Measurements from ENCODE around the gene GLRX. TPM values are rescaled to one million over a fixed set of nuclear protein-coding genes. Genes with fewer than 3 reads are reported as not detected.

Gene GLRX
- total and polyA plus RNA-seq, 4 experiments from 2014 or later = 73.9 to 207 (median 140) TPM

GRCh38 chr5:95830226-95830625 is 7.7 kb upstream of the GLRX start:
- peaks cover 26 to 60% (median 48%) of the 10 kb centered on the region in 4 donors for H3K4me1 Mint-ChIP-seq
- ChIA-PET POLR2A (ENCODE audit: partially characterized antibody) (interaction anchor here (0.6 kb wide), 1 partner anchor 54 kb away, joined by 4 read pairs; no protein-coding TSS in a partner anchor), CTCF (ENCODE audit: partially characterized antibody) (interaction anchor here (1.1 to 2.9 kb wide), 3 partner anchors 9 to 49 kb away, joined by 6 to 17 read pairs (median 9); no protein-coding TSS in a partner anchor)
- no peaks in the 10 kb centered on the region for H3K36me3 Mint-ChIP-seq
- no peaks in the 10 kb centered on the region for H3K27me3 Mint-ChIP-seq
- Histone ChIP-seq H3K27me3 (ENCODE audit: insufficient read depth, low read length) (no peaks in the 10 kb centered on the region), H3K9me3 (ENCODE audit: control insufficient read depth in 1 of 2, low read length in 2 of 2) (no peaks in the 10 kb centered on the region), H3K36me3 (ENCODE audit: insufficient read depth, low read length) (no peaks in the 10 kb centered on the region), H3K4me3 (ENCODE audit: low read length in 2 of 2) (no peak overlapping the region), H3K4me1 (ENCODE audit: insufficient read depth, low read length) (peaks cover 34% of the 10 kb centered on the region), H3K27ac (ENCODE audit: low read depth, low read length) (no peak overlapping the region)
- H3K27ac Mint-ChIP-seq = no peak overlapping the region
- DNase-seq = no peak
- intact Hi-C loops (cut with micrococcal nuclease) = no loop called here
- H3K9me3 Mint-ChIP-seq = no peaks in the 10 kb centered on the region
- peak overlapping the region in 1 of 8 donors; percentile 15 for H3K4me3 Mint-ChIP-seq

GRCh38 chr5:95827892-95828246 is 5.3 kb upstream of the GLRX start:
- no peak overlapping the region for H3K4me3 ChIP-seq (ENCODE audit: low read length in 2 of 2)
- H3K4me3 Mint-ChIP-seq = no peak overlapping the region
- CTCF ChIA-PET (ENCODE audit: partially characterized antibody) = interaction anchor here (1.0 to 1.3 kb wide), 2 partner anchors 16 to 46 kb away, joined by 4 to 5 read pairs; no protein-coding TSS in a partner anchor
- H3K9me3 Mint-ChIP-seq = no peaks in the 10 kb centered on the region
- H3K36me3 Mint-ChIP-seq = peaks cover 0 to 2% of the 10 kb centered on the region in 2 donors
- H3K27me3 ChIP-seq (ENCODE audit: insufficient read depth, low read length) = no peaks in the 10 kb centered on the region
- H3K27me3 Mint-ChIP-seq = no peaks in the 10 kb centered on the region
- peaks cover 34 to 61% (median 52%) of the 10 kb centered on the region in 4 donors for H3K4me1 Mint-ChIP-seq
- H3K27ac Mint-ChIP-seq = peak overlapping the region in 6 of 7 donors; percentile 0 to 48 (median 18)
- intact Hi-C loops (cut with micrococcal nuclease) = no loop called here
- no peak for DNase-seq
- H3K27ac ChIP-seq (ENCODE audit: low read depth, low read length) = no peak overlapping the region
- no peaks in the 10 kb centered on the region for H3K36me3 ChIP-seq (ENCODE audit: insufficient read depth, low read length)
- peaks cover 42% of the 10 kb centered on the region for H3K4me1 ChIP-seq (ENCODE audit: insufficient read depth, low read length)
- no peaks in the 10 kb centered on the region for H3K9me3 ChIP-seq (ENCODE audit: control insufficient read depth in 1 of 2, low read length in 2 of 2)
- POLR2A ChIA-PET (ENCODE audit: partially characterized antibody) = interaction anchor here (0.8 to 1.6 kb wide), 3 partner anchors 9 to 11 kb away, joined by 3 to 6 read pairs (median 3); no protein-coding TSS in a partner anchor

GRCh38 chr5:95826949-95827891 is 4.7 kb upstream of the GLRX start:
- peak overlapping the region; percentile 12 to 87 (median 46) for H3K27ac Mint-ChIP-seq
- no peaks in the 10 kb centered on the region for H3K9me3 Mint-ChIP-seq
- H3K4me3 ChIP-seq (ENCODE audit: low read length in 2 of 2) = no peak overlapping the region
- H3K4me1 ChIP-seq (ENCODE audit: insufficient read depth, low read length) = peaks cover 37% of the 10 kb centered on the region
- H3K36me3 ChIP-seq (ENCODE audit: insufficient read depth, low read length) = no peaks in the 10 kb centered on the region
- CTCF ChIA-PET (ENCODE audit: partially characterized antibody) = interaction anchor here (1.0 kb wide), 1 partner anchor 46 kb away, joined by 5 read pairs; no protein-coding TSS in a partner anchor
- H3K27ac ChIP-seq (ENCODE audit: low read depth, low read length) = no peak overlapping the region
- H3K9me3 ChIP-seq (ENCODE audit: control insufficient read depth in 1 of 2, low read length in 2 of 2) = no peaks in the 10 kb centered on the region
- no peaks in the 10 kb centered on the region for H3K27me3 ChIP-seq (ENCODE audit: insufficient read depth, low read length)
- intact Hi-C loops (cut with micrococcal nuclease) = no loop called here
- POLR2A ChIA-PET (ENCODE audit: partially characterized antibody) = interaction anchor here (1.2 to 1.6 kb wide), 2 partner anchors 9 to 10 kb away, joined by 3 to 6 read pairs; no protein-coding TSS in a partner anchor
- no peaks in the 10 kb centered on the region for H3K27me3 Mint-ChIP-seq
- DNase-seq = no peak
- H3K36me3 Mint-ChIP-seq = peaks cover 0 to 9% of the 10 kb centered on the region in 2 donors
- H3K4me1 Mint-ChIP-seq = peaks cover 35 to 60% (median 47%) of the 10 kb centered on the region in 4 donors
- H3K4me3 Mint-ChIP-seq = peak overlapping the region in 2 of 8 donors; percentile 47 to 51

GRCh38 chr5:95825495-95825894 is 3.0 kb upstream of the GLRX start:
- Histone ChIP-seq H3K4me1 (ENCODE audit: insufficient read depth, low read length) (peaks cover 48% of the 10 kb centered on the region), H3K27ac (ENCODE audit: low read depth, low read length) (no peak overlapping the region), H3K27me3 (ENCODE audit: insufficient read depth, low read length) (no peaks in the 10 kb centered on the region), H3K36me3 (ENCODE audit: insufficient read depth, low read length) (no peaks in the 10 kb centered on the region), H3K9me3 (ENCODE audit: control insufficient read depth in 1 of 2, low read length in 2 of 2) (no peaks in the 10 kb centered on the region), H3K4me3 (ENCODE audit: low read length in 2 of 2) (no peak overlapping the region)
- Mint-ChIP-seq H3K9me3 (no peaks in the 10 kb centered on the region), H3K36me3 (peaks cover 6 to 21% of the 10 kb centered on the region in 2 donors), H3K4me1 (peaks cover 41 to 68% (median 45%) of the 10 kb centered on the region in 4 donors), H3K4me3 (peak overlapping the region in 7 of 8 donors; percentile 2 to 77 (median 61)), H3K27me3 (no peaks in the 10 kb centered on the region), H3K27ac (peak overlapping the region; percentile 76 to 95 (median 89))
- intact Hi-C loops (cut with micrococcal nuclease) = no loop called here
- no peak for DNase-seq
- CTCF ChIA-PET (ENCODE audit: partially characterized antibody) = interaction anchor here (0.9 to 7.9 kb wide), 8 partner anchors 9 to 178 kb away, joined by 4 to 100 read pairs (median 27); partner anchors contain the start of gene RFESD
- POLR2A ChIA-PET (ENCODE audit: partially characterized antibody) = interaction anchor here (1.5 to 11.1 kb wide), 4 partner anchors 9 to 194 kb away, joined by 3 to 273 read pairs (median 72); no protein-coding TSS in a partner anchor

- peak overlapping the region in 1 of 2 donors; percentile 89 for H3K4me3 ChIP-seq (ENCODE audit: low read length in 2 of 2)
- no peaks in the 10 kb centered on the region for H3K27me3 Mint-ChIP-seq
Measured at GRCh38 chr5:95824747-95825146, 2.2 kb upstream of the GLRX start.

GRCh38 chr5:95823738-95824609 is 1.4 kb upstream of the GLRX start:
- DNase-seq = peak; percentile 77 to 86 (median 80)
- CTCF ChIA-PET (ENCODE audit: partially characterized antibody) = interaction anchor here (1.0 to 7.9 kb wide), 11 partner anchors 8 to 178 kb away, joined by 3 to 100 read pairs (median 10); partner anchors contain the start of gene RFESD
- peaks cover 46 to 79% (median 53%) of the 10 kb centered on the region in 4 donors for H3K4me1 Mint-ChIP-seq
- Histone ChIP-seq H3K27ac (ENCODE audit: low read depth, low read length) (peak overlapping the region; percentile 79), H3K9me3 (ENCODE audit: control insufficient read depth in 1 of 2, low read length in 2 of 2) (no peaks in the 10 kb centered on the region), H3K4me3 (ENCODE audit: low read length in 2 of 2) (peak overlapping the region; percentile 89 to 91), H3K27me3 (ENCODE audit: insufficient read depth, low read length) (no peaks in the 10 kb centered on the region), H3K36me3 (ENCODE audit: insufficient read depth, low read length) (no peaks in the 10 kb centered on the region), H3K4me1 (ENCODE audit: insufficient read depth, low read length) (peaks cover 59% of the 10 kb centered on the region)
- POLR2A ChIA-PET (ENCODE audit: partially characterized antibody) = interaction anchor here (0.6 to 11.1 kb wide), 16 partner anchors 8 to 987 kb away, joined by 3 to 273 read pairs (median 5); partner anchors contain the start of genes ARSK and SKIC3
- peaks cover 9 to 26% of the 10 kb centered on the region in 2 donors for H3K36me3 Mint-ChIP-seq
- H3K27ac Mint-ChIP-seq = peak overlapping the region; percentile 76 to 99 (median 97)
- no peaks in the 10 kb centered on the region for H3K27me3 Mint-ChIP-seq
- H3K9me3 Mint-ChIP-seq = no peaks in the 10 kb centered on the region
- intact Hi-C loops (cut with micrococcal nuclease) = loop anchor here (1.0 kb wide), 1 partner anchor 270 kb away; the partner anchor contains the start of gene SKIC3
- H3K4me3 Mint-ChIP-seq = peak overlapping the region; percentile 98 to 100 (median 99)

More at GRCh38 chr5:95824747-95825146, 2.2 kb upstream of the GLRX start:
- Histone ChIP-seq H3K4me1 (ENCODE audit: insufficient read depth, low read length) (peaks cover 54% of the 10 kb centered on the region), H3K9me3 (ENCODE audit: control insufficient read depth in 1 of 2, low read length in 2 of 2) (no peaks in the 10 kb centered on the region), H3K27ac (ENCODE audit: low read depth, low read length) (peak overlapping the region; percentile 79), H3K36me3 (ENCODE audit: insufficient read depth, low read length) (no peaks in the 10 kb centered on the region), H3K27me3 (ENCODE audit: insufficient read depth, low read length) (no peaks in the 10 kb centered on the region)
- peak overlapping the region; percentile 76 to 99 (median 97) for H3K27ac Mint-ChIP-seq
- DNase-seq = no peak
- H3K36me3 Mint-ChIP-seq = peaks cover 6 to 23% of the 10 kb centered on the region in 2 donors
- ChIA-PET POLR2A (ENCODE audit: partially characterized antibody) (interaction anchor here (1.1 to 11.1 kb wide), 9 partner anchors 7 to 193 kb away, joined by 3 to 273 read pairs (median 21); no protein-coding TSS in a partner anchor), CTCF (ENCODE audit: partially characterized antibody) (interaction anchor here (1.2 to 7.9 kb wide), 8 partner anchors 11 to 178 kb away, joined by 4 to 100 read pairs (median 27); partner anchors contain the start of gene RFESD)
- H3K4me3 Mint-ChIP-seq = peak overlapping the region; percentile 98 to 100 (median 99)
- intact Hi-C loops (cut with micrococcal nuclease) = no loop called here
- no peaks in the 10 kb centered on the region for H3K9me3 Mint-ChIP-seq
- H3K4me1 Mint-ChIP-seq = peaks cover 41 to 72% (median 46%) of the 10 kb centered on the region in 4 donors

Measured in CD4-positive, alpha-beta memory T cell (primary cell).